K562 (cell line): ENCODE measurements around the gene UBN2. TPM values are rescaled to one million over a fixed set of nuclear protein-coding genes. Genes with fewer than 3 reads are reported as not detected.

ENCODE experiments used
- CBX5 ChIP-seq: IDR thresholded peaks from 2 replicates; pipeline ENCODE4 v1.6.1; 2014; ENCODE audit warnings: low read depth, borderline replicate concordance
- ETV5 ChIP-seq: sonication (generic); formaldehyde crosslinking; IDR thresholded peaks from 2 replicates; pipeline ENCODE4 v1.4.0; 2020; ENCODE audit warnings: low read depth, mild to moderate bottlenecking, missing genetic modification reagents
- HCFC1 ChIP-seq: IDR thresholded peaks from 2 replicates; pipeline ENCODE4 v1.6.1; 2012; ENCODE audit warnings: low read depth, low read length, improper control_type of control experiment
- HNRNPLL ChIP-seq: fragments of 200-400 bp; formaldehyde crosslinking; IDR thresholded peaks from 2 replicates; pipeline ENCODE4 v1.6.1; 2017; ENCODE audit warnings: low read length, low read depth, mild to moderate bottlenecking; ENCODE audit not compliant: poor library complexity, severe bottlenecking
- HOXB6 ChIP-seq: fragments of 250-450 bp; sonication (Bioruptor Pico); IDR thresholded peaks from 2 replicates; pipeline ENCODE4 v1.5.1; 2022; ENCODE audit warnings: mild to moderate bottlenecking, borderline replicate concordance
- JUND ChIP-seq, 2 experiments: IDR thresholded peaks; 2 replicates in 1 of 2; 3 replicates in 1 of 2; pipeline ENCODE4 v1.6.1; 2011; ENCODE audit warnings: borderline replicate concordance in 2 of 2, low read depth in 2 of 2, low read length in 2 of 2, improper control_type of control experiment in 1 of 2, missing biosample characterization in 1 of 2, missing genetic modification characterization in 1 of 2, missing genetic modification reagents in 1 of 2
- KDM5B ChIP-seq: fragments of 200-600 bp; sonication (generic); IDR thresholded peaks from 2 replicates; pipeline ENCODE4 v1.6.1; 2012; ENCODE audit warnings: low read depth, mild to moderate bottlenecking, moderate library complexity, low read length, control low read depth, inconsistent platforms; ENCODE audit not compliant: insufficient replicate concordance
- LCOR ChIP-seq: sonication (generic); formaldehyde crosslinking; IDR thresholded peaks from 2 replicates; pipeline ENCODE4 v1.8.0; 2022; ENCODE audit warnings: mild to moderate bottlenecking, missing genetic modification reagents
- RNF219 ChIP-seq: fragments of 250-450 bp; sonication (Bioruptor Pico); IDR thresholded peaks from 2 replicates; pipeline ENCODE4 v1.5.0; 2022; ENCODE audit warnings: mild to moderate bottlenecking
- UBTF ChIP-seq, 2 experiments: IDR thresholded peaks; 2 replicates each; pipeline ENCODE4 v1.6.1; 2012; ENCODE audit warnings: improper control_type of control experiment in 2 of 2, low read depth in 2 of 2, low read length in 2 of 2, borderline replicate concordance in 1 of 2
- ZBTB12 ChIP-seq: fragments of 250-450 bp; sonication (Bioruptor Pico); IDR thresholded peaks from 2 replicates; pipeline ENCODE4 v1.4.0; 2020
- ZNF263 ChIP-seq: sonication (generic); formaldehyde crosslinking; IDR thresholded peaks from 2 replicates; pipeline ENCODE4 v1.8.0; 2022; ENCODE audit warnings: mild to moderate bottlenecking, missing genetic modification reagents, borderline replicate concordance
- ZNF316 ChIP-seq: fragments of 450-650 bp; IDR thresholded peaks from 2 replicates; pipeline ENCODE4 v1.6.1; 2016
- ZNF518B ChIP-seq: fragments of 250-450 bp; sonication (Bioruptor Pico); IDR thresholded peaks from 2 replicates; pipeline ENCODE4 v1.5.0; 2021; ENCODE audit warnings: mild to moderate bottlenecking, moderate library complexity
- ZNF76 ChIP-seq: fragments of 250-450 bp; sonication (Bioruptor Pico); IDR thresholded peaks from 2 replicates; pipeline ENCODE4 v1.4.0; 2020; ENCODE audit warnings: mild to moderate bottlenecking, moderate library complexity, borderline replicate concordance
- polyA plus RNA-seq, 8 experiments: library from polyadenylated mRNA; depleted of rRNA in 4 of 8; stranded (reverse) in 5 of 8; unstranded in 3 of 8; fragments of >200 nt; fragmentation: Nextera tagmentation in 2 of 8; fragmentation: Illumina TruSeq in 1 of 8; extraction: Ambion mirVana in 2 of 8; extraction: Trizol in 1 of 8; gene quantifications; 2 replicates each; pipeline versions ENCODE4 v1.2.1 to v1.2.3, GENCODE V29; 2011 to 2014; ENCODE audit warnings: inconsistent platforms in 1 of 8, missing spikeins in 1 of 8
- total RNA-seq, 7 experiments: library from RNA; depleted of rRNA in 6 of 7; stranded (reverse); fragments of >200 nt in 6 of 7; fragmentation: Illumina TruSeq in 2 of 7; extraction: Trizol in 2 of 7; gene quantifications; 2 replicates each; pipeline versions ENCODE4 v1.2.1 to v1.2.3, GENCODE V29; 2011 to 2021; ENCODE audit warnings: low replicate concordance in 1 of 7

The UBN2 gene
- total and polyA plus RNA-seq, 9 of the 15 experiments (the other 6 are each of a cell fraction or from before 2014, with no cell fraction given), result 1.2 to 19.5 (median 9.9) TPM

GRCh38 chr7:139230774-139231512 lies at the start of gene UBN2 (continued):
- TF ChIP-seq ZNF518B (CRISPR knock-in tag), result no peak
- peak; percentile 86 for TF ChIP-seq JUND (IDR thresholded peaks at IDR 0.05; ENCODE audit: borderline replicate concordance, low read depth, low read length)
- peak; percentile 54; the same call in 2 of the 3 replicates for TF ChIP-seq JUND (tag; IDR thresholded peaks at IDR 0.05; ENCODE audit: borderline replicate concordance, low read depth, low read length)
- TF ChIP-seq HNRNPLL, result peak; percentile 74
- peak; percentile 96 for TF ChIP-seq KDM5B
- no peak for TF ChIP-seq RNF219 (CRISPR knock-in tag)
- TF ChIP-seq LCOR (CRISPR knock-in tag), result 0 out of 2 replicates have a peak, but pooled peaks have one; percentile 24
- peak; percentile 67; the same call in 1 of the 2 replicates for TF ChIP-seq ETV5 (CRISPR knock-in tag)
- TF ChIP-seq ZNF263 (CRISPR knock-in tag), result no peak; the same call in 1 of the 2 replicates
- TF ChIP-seq ZNF76 (CRISPR knock-in tag), result no peak
- TF ChIP-seq ZBTB12, result peak; percentile 88
- TF ChIP-seq ZNF316, result peak; percentile 76
- 0 out of 2 replicates have a peak, but pooled peaks have one; percentile 5 for TF ChIP-seq CBX5
- peak; percentile 68 for TF ChIP-seq HCFC1
- TF ChIP-seq UBTF (IDR thresholded peaks at IDR 0.05; ENCODE audit: borderline replicate concordance in 1 of 2, low read depth in 2 of 2, low read length in 2 of 2), result peak in 1 of 2 experiments; percentile 28; a peak in 2 of 4 replicates
- no peak for TF ChIP-seq HOXB6
